Measurements from ENCODE around the gene OR6B3. TPM values are rescaled to one million over a fixed set of nuclear protein-coding genes. Genes with fewer than 3 reads are reported as not detected.

OR6B3 gene
- total RNA-seq, 3 donors from 2014 or later (not counting 1 experiment from before 2014, with no cell fraction given), result not detected

- Mint-ChIP-seq H3K27ac (no peak overlapping the region), H3K9me3 (peaks cover 4 to 6% of the 10 kb centered on the region in 2 donors), H3K4me1 (no peaks in the 10 kb centered on the region), H3K36me3 (peaks cover 14% of the 10 kb centered on the region), H3K4me3 (no peak overlapping the region), H3K27me3 (ENCODE audit: low read depth in 2 of 2) (peaks cover 10 to 41% of the 10 kb centered on the region in 2 donors)
- H3K4me1 ChIP-seq (ENCODE audit: control insufficient read depth, insufficient read depth, low read length), result no peaks in the 10 kb centered on the region
- H3K36me3 ChIP-seq (ENCODE audit: control insufficient read depth, insufficient read depth, low read length), result no peaks in the 10 kb centered on the region
- peaks cover 4% of the 10 kb centered on the region for H3K27me3 ChIP-seq (ENCODE audit: control insufficient read depth, insufficient read depth, low read length)
- ATAC-seq (no peak), DNase-seq (no peak)
- no peak for TF ChIP-seq CTCF (IDR thresholded peaks at IDR 0.05)
- H3K9me3 ChIP-seq (ENCODE audit: control insufficient read depth, insufficient read depth, low read length), result no peaks in the 10 kb centered on the region
- H3K27ac ChIP-seq (ENCODE audit: low read length), result no peak overlapping the region
- 51% methylated on average over 5 of the region's 5 CpGs for WGBS (ENCODE audit: insufficient coverage)
- intact Hi-C loops (cut with micrococcal nuclease), result no loop called here
- no peak overlapping the region for H3K4me3 ChIP-seq (ENCODE audit: low read length)
These were observed 21.2 kb upstream of the OR6B3 start for GRCh38 chr2:240074545-240074944.

- Mint-ChIP-seq H3K27ac (no peak overlapping the region), H3K4me3 (no peak overlapping the region), H3K36me3 (no peaks in the 10 kb centered on the region), H3K4me1 (no peaks in the 10 kb centered on the region), H3K27me3 (ENCODE audit: low read depth in 2 of 2) (peaks cover 16 to 57% of the 10 kb centered on the region in 2 donors), H3K9me3 (no peaks in the 10 kb centered on the region)
- ATAC-seq, result no peak
- 80% methylated on average over 1 of the region's 3 CpGs for WGBS (ENCODE audit: insufficient coverage)
- H3K36me3 ChIP-seq (ENCODE audit: control insufficient read depth, insufficient read depth, low read length), result no peaks in the 10 kb centered on the region
- H3K4me3 ChIP-seq (ENCODE audit: low read length), result no peak overlapping the region
- intact Hi-C loops (cut with micrococcal nuclease), result no loop called here
- H3K27me3 ChIP-seq (ENCODE audit: control insufficient read depth, insufficient read depth, low read length), result peaks cover 10% of the 10 kb centered on the region
- H3K9me3 ChIP-seq (ENCODE audit: control insufficient read depth, insufficient read depth, low read length), result no peaks in the 10 kb centered on the region
- H3K27ac ChIP-seq (ENCODE audit: low read length), result no peak overlapping the region
- no peak for DNase-seq
- no peaks in the 10 kb centered on the region for H3K4me1 ChIP-seq (ENCODE audit: control insufficient read depth, insufficient read depth, low read length)
- no peak for TF ChIP-seq CTCF (IDR thresholded peaks at IDR 0.05)
These were observed 17.6 kb upstream of the OR6B3 start for GRCh38 chr2:240070907-240071306.

GRCh38 chr2:240069829-240070228 is 16.5 kb upstream of the OR6B3 start:
- H3K4me3 ChIP-seq (ENCODE audit: low read length), result no peak overlapping the region
- TF ChIP-seq CTCF (IDR thresholded peaks at IDR 0.05), result no peak
- Mint-ChIP-seq H3K27ac (no peak overlapping the region), H3K4me3 (no peak overlapping the region), H3K27me3 (ENCODE audit: low read depth in 2 of 2) (peaks cover 14 to 58% of the 10 kb centered on the region in 2 donors), H3K9me3 (no peaks in the 10 kb centered on the region), H3K36me3 (no peaks in the 10 kb centered on the region), H3K4me1 (no peaks in the 10 kb centered on the region)
- DNase-seq (no peak), ATAC-seq (no peak)
- H3K4me1 ChIP-seq (ENCODE audit: control insufficient read depth, insufficient read depth, low read length), result no peaks in the 10 kb centered on the region
- H3K27ac ChIP-seq (ENCODE audit: low read length), result no peak overlapping the region
- H3K9me3 ChIP-seq (ENCODE audit: control insufficient read depth, insufficient read depth, low read length), result no peaks in the 10 kb centered on the region
- H3K36me3 ChIP-seq (ENCODE audit: control insufficient read depth, insufficient read depth, low read length), result no peaks in the 10 kb centered on the region
- H3K27me3 ChIP-seq (ENCODE audit: control insufficient read depth, insufficient read depth, low read length), result peaks cover 10% of the 10 kb centered on the region
- intact Hi-C loops (cut with micrococcal nuclease), result no loop called here
- 87% methylated on average over 1 of the region's 1 CpG for WGBS (ENCODE audit: insufficient coverage)

GRCh38 chr2:240068193-240068592 is 14.9 kb upstream of the OR6B3 start:
- intact Hi-C loops (cut with micrococcal nuclease), result no loop called here
- H3K4me3 Mint-ChIP-seq, result no peak overlapping the region
- Histone ChIP-seq H3K4me1 (ENCODE audit: control insufficient read depth, insufficient read depth, low read length) (no peaks in the 10 kb centered on the region), H3K9me3 (ENCODE audit: control insufficient read depth, insufficient read depth, low read length) (no peaks in the 10 kb centered on the region), H3K27me3 (ENCODE audit: control insufficient read depth, insufficient read depth, low read length) (peaks cover 10% of the 10 kb centered on the region), H3K36me3 (ENCODE audit: control insufficient read depth, insufficient read depth, low read length) (no peaks in the 10 kb centered on the region), H3K27ac (ENCODE audit: low read length) (no peak overlapping the region), H3K4me3 (ENCODE audit: low read length) (no peak overlapping the region)
- H3K27ac Mint-ChIP-seq, result no peak overlapping the region
- no peaks in the 10 kb centered on the region for H3K4me1 Mint-ChIP-seq
- peaks cover 14 to 55% of the 10 kb centered on the region in 2 donors for H3K27me3 Mint-ChIP-seq (ENCODE audit: low read depth in 2 of 2)
- ATAC-seq, result no peak
- WGBS (ENCODE audit: insufficient coverage), result 100% methylated on average over 1 of the region's 1 CpG
- no peak for DNase-seq
- no peaks in the 10 kb centered on the region for H3K9me3 Mint-ChIP-seq
- H3K36me3 Mint-ChIP-seq, result no peaks in the 10 kb centered on the region
- TF ChIP-seq CTCF (IDR thresholded peaks at IDR 0.05), result no peak

All from natural killer cell (primary cell).